ENCODE results near the gene SPECC1. TPM values are rescaled to one million over a fixed set of nuclear protein-coding genes. Genes with fewer than 3 reads are reported as not detected.
"Not testable (repeated sequence)": the region's sequence is repeated elsewhere in the genome, so short reads cannot be mapped to it uniquely, and the experiment has no call there.

SPECC1 gene
- total RNA-seq, 6 donors from 2014 or later, result 21.8 to 65.0 (median 33.9) TPM

GRCh38 chr17:20073055-20073979 is 64.2 kb downstream of the SPECC1 start:
- DNase-seq (peak in 1 of 2 donors; percentile 70), ATAC-seq (ENCODE audit: low FRiP score in 2 of 2) (peak; percentile 68 to 81)
- Histone ChIP-seq H3K27ac (peak overlapping the region in 3 of 4 donors; percentile 4 to 57 (median 43)), H3K36me3 (no peaks in the 10 kb centered on the region), H3K27me3 (no peaks in the 10 kb centered on the region), H3K4me3 (peak overlapping the region in 3 of 4 donors; percentile 0 to 33 (median 31)), H3K4me1 (peaks cover 0 to 13% (median 5%) of the 10 kb centered on the region in 4 donors), H3K9me3 (no peaks in the 10 kb centered on the region)
- WGBS, 2 donors, result 26 to 31% methylated on average over 14 of the region's 14 CpGs
- TF ChIP-seq POLR2AphosphoS5 (IDR thresholded peaks at IDR 0.05), result no peak
- no peak for TF ChIP-seq CTCF (IDR thresholded peaks at IDR 0.05)
- no peak for TF ChIP-seq EP300 (IDR thresholded peaks at IDR 0.05)
- no peak for TF ChIP-seq POLR2A (IDR thresholded peaks at IDR 0.05)

- Histone ChIP-seq H3K36me3 (no peaks in the 10 kb centered on the region), H3K4me1 (peaks cover 0 to 13% (median 5%) of the 10 kb centered on the region in 4 donors), H3K27me3 (no peaks in the 10 kb centered on the region), H3K9me3 (no peaks in the 10 kb centered on the region), H3K4me3 (peak overlapping the region in 3 of 4 donors; percentile 0 to 33 (median 31)), H3K27ac (peak overlapping the region in 3 of 4 donors; percentile 4 to 57 (median 43))
- 32 to 33% methylated on average over 7 of the region's 7 CpGs for WGBS, 2 donors
- ATAC-seq (ENCODE audit: low FRiP score in 2 of 2) (peak; percentile 31 to 49), DNase-seq (no peak)
- no peak for TF ChIP-seq EP300 (IDR thresholded peaks at IDR 0.05)
Measured at GRCh38 chr17:20074001-20074400, 64.8 kb downstream of the SPECC1 start.

GRCh38 chr17:20074489-20074888 is 65.3 kb downstream of the SPECC1 start:
- Histone ChIP-seq H3K27me3 (no peaks in the 10 kb centered on the region), H3K9me3 (no peaks in the 10 kb centered on the region), H3K36me3 (no peaks in the 10 kb centered on the region), H3K27ac (peak overlapping the region in 1 of 4 donors; percentile 4), H3K4me3 (peak overlapping the region in 3 of 4 donors; percentile 0 to 33 (median 31)), H3K4me1 (peaks cover 0 to 13% (median 5%) of the 10 kb centered on the region in 4 donors)
- ATAC-seq (ENCODE audit: low FRiP score in 2 of 2) (peak in 1 of 2 donors; percentile 34), DNase-seq (no peak)
- 49 to 61% methylated on average over 3 of the region's 3 CpGs for WGBS, 2 donors
- TF ChIP-seq CTCF (IDR thresholded peaks at IDR 0.05), result no peak
- TF ChIP-seq POLR2AphosphoS5 (IDR thresholded peaks at IDR 0.05), result no peak
- no peak for TF ChIP-seq POLR2A (IDR thresholded peaks at IDR 0.05)
- no peak for TF ChIP-seq EP300 (IDR thresholded peaks at IDR 0.05)

- H3K4me3 ChIP-seq; H3K27me3 ChIP-seq; ATAC-seq (ENCODE audit: low FRiP score in 2 of 2); H3K27ac ChIP-seq; DNase-seq; H3K9me3 ChIP-seq; H3K36me3 ChIP-seq: not testable (repeated sequence)
- peaks cover 0 to 13% (median 5%) of the 10 kb centered on the region in 4 donors for H3K4me1 ChIP-seq
- 93 to 94% methylated on average over 3 of the region's 3 CpGs for WGBS, 2 donors
Measured at GRCh38 chr17:20076137-20076536, 67.0 kb downstream of the SPECC1 start.

- H3K4me3 ChIP-seq, result no peak overlapping the region
- no peaks in the 10 kb centered on the region for H3K27me3 ChIP-seq
- WGBS, 2 donors, result 62 to 72% methylated on average over 3 of the region's 3 CpGs
Measured at GRCh38 chr17:20077978-20078685, 69.0 kb downstream of the SPECC1 start.

GRCh38 chr17:20080513-20080912 is 71.4 kb downstream of the SPECC1 start:
- ATAC-seq (ENCODE audit: low FRiP score in 2 of 2) (no peak), DNase-seq (no peak)
- H3K4me1 ChIP-seq, result peaks cover 0 to 6% (median 2%) of the 10 kb centered on the region in 4 donors
- 85 to 88% methylated on average over 10 of the region's 10 CpGs for WGBS, 2 donors
- H3K36me3 ChIP-seq, result no peaks in the 10 kb centered on the region
- no peak for TF ChIP-seq POLR2A (IDR thresholded peaks at IDR 0.05)
- no peak for TF ChIP-seq POLR2AphosphoS5 (IDR thresholded peaks at IDR 0.05)
- TF ChIP-seq EP300 (IDR thresholded peaks at IDR 0.05), result no peak
- TF ChIP-seq CTCF (IDR thresholded peaks at IDR 0.05), result no peak
- no peak overlapping the region for H3K27ac ChIP-seq
- no peak overlapping the region for H3K4me3 ChIP-seq
- no peaks in the 10 kb centered on the region for H3K9me3 ChIP-seq
- H3K27me3 ChIP-seq, result no peaks in the 10 kb centered on the region

More at GRCh38 chr17:20077978-20078685, 69.0 kb downstream of the SPECC1 start:
- TF ChIP-seq EP300 (IDR thresholded peaks at IDR 0.05), result no peak
- no peak for ATAC-seq (ENCODE audit: low FRiP score in 2 of 2)
- H3K4me1 ChIP-seq, result peaks cover 0 to 8% (median 3%) of the 10 kb centered on the region in 4 donors
- no peaks in the 10 kb centered on the region for H3K36me3 ChIP-seq
- no peak for DNase-seq
- H3K27ac ChIP-seq, result no peak overlapping the region
- no peaks in the 10 kb centered on the region for H3K9me3 ChIP-seq
